Sciatic nerve (tissue), 2 donors: Measurements from ENCODE around the gene AOPEP. TPM values are rescaled to one million over a fixed set of nuclear protein-coding genes. Genes with fewer than 3 reads are reported as not detected.

Source experiments
- ATAC-seq: fragments of 200-7000 bp; cut with Tn5 transposase; one replicate; pipeline ENCODE4 v1.9.1; 2020; ENCODE audit warnings: mild to moderate bottlenecking, moderate library complexity
- DNase-seq: peaks from one replicate; pipeline ENCODE4 v3.0.0-alpha.2; 2020; ENCODE audit warnings: low spot score
- intact Hi-C: fragments of 100-400 bp; cut with DNase I; formaldehyde crosslinking; loops from one replicate; pipeline ENCODE4 v1.14.2; 2022
- total RNA-seq: library from RNA; stranded (reverse); fragmentation: NEBNext Ultra II Directional; extraction: Animal tissue kit (Norgen Biotek cat#: 25700); gene quantifications from one replicate; pipeline ENCODE4 v1.2.1, GENCODE V29; 2021
- donor health status: DM: no; HTN: no; CAD: no.
- donor health status: DM: no; HTN: no; CAD: no.

AOPEP gene
- total RNA-seq, 1 donor from 2014 or later = 158 TPM

DNA sequence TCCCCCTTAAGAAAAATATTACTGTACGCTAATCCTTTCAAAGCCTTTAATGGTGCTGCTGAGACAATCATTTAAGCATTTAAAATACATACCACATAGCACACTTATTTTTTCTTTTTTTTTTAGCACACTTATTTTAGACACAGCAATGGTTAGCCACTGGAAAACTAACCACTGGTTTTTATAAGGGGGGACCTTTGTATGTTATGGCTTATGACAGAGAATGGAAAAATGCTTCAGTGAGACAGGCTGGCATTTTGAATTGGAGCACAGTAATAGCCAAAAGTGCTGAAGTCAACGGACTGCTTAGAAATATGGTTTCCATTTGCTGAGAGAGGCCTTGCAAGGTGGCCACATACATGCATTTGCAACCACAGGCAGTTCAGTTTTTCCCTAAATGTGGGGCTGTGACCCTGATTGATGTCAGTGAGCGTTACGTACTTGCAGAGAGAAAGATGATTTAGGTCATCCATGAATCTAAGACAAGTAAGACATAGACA is 28.5 kb downstream of the AOPEP start:
- intact Hi-C loops = no loop called here
- no peak for ATAC-seq
- no peak for DNase-seq

DNA sequence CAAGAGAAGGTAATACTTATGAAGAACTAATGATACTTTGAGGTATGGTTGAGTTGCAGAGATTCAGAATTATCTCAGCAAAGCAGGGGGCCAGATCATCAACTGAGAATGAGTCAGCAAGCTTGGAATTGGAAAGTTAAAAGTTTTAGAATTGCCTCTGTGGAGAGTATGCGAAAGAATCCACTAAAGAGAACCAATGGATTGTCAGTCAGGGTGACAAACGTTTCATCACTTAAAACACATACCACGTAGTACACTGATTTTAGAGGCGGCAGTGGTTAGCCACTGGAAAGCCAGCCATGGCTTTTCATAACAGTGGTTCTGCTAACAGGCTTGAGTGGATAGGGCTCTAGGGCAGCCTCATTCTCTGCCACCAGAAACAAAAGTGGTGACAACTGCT is 30.7 kb downstream of the AOPEP start:
- intact Hi-C loops = no loop called here
- no peak for DNase-seq
- no peak for ATAC-seq

- intact Hi-C loops = no loop called here
- DNase-seq = no peak
- no peak for ATAC-seq
Measured at GRCh38 chr9:94758031-94758430, 31.5 kb downstream of the AOPEP start.

- no peak for ATAC-seq
Measured at GRCh38 chr9:94758880-94759279, 32.4 kb downstream of the AOPEP start.

GRCh38 chr9:94760010-94760409 is 33.5 kb downstream of the AOPEP start:
- ATAC-seq (no peak), DNase-seq (no peak)
- intact Hi-C loops = no loop called here

More at GRCh38 chr9:94758880-94759279, 32.4 kb downstream of the AOPEP start:
- DNase-seq = no peak
- intact Hi-C loops = no loop called here

GRCh38 chr9:94760660-94761059 is 34.2 kb downstream of the AOPEP start:
- ATAC-seq (no peak), DNase-seq (no peak)
- intact Hi-C loops = no loop called here

DNA sequence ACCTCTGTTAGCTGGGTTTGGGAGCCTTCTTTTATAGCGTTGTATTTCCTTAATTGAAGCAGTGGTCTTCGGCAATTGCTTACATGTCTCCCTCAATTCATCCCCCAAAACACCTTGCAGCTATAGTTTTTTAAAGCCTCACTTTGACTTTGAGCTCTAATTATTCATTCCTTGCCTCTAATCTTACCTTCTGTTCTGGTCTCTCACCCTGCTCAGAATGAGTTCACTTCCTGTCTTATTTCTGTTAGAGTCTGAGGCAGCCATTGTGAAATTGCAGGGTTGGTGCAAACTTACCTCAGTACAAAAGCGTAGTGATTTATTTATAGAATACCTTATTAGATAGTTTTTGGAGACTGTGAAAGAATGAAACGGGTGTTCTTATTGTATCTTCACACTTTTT is 35.0 kb downstream of the AOPEP start:
- intact Hi-C loops = no loop called here
- DNase-seq (no peak), ATAC-seq (no peak)

DNA sequence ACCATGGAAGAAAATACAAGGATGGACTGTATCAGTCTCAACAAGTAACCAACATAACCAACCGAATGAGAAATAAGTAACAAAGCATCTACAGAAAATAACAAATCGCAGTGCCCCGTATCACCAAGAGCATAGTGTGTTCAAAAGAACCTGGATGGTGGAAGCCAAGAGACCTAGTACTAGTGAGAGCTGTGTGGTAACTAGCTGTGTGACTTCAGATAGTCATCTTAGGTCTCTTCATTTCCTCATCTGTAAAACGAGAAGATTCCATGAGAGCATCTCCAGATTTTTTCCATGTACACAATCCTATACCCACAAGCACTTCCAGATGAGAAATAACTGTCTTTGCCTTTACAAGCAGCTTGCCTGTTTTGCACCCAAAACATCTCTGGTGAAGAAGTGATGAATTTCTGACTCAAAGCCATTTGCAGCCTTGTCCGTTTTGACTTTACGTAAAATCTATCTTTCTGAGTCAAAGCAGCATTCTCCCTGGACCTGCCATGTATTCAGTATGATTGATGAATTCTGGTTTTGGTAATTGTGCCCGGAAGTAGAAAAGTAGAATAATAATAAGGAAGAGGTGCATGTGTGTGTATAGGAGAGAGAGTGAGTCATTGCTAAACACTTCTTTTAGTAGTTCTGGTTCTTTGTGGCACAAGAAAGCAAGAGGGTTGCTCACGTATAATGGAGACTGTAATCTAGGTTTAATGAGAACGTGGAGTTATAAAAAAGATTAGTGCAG is 41.0 kb downstream of the AOPEP start:
- intact Hi-C loops = no loop called here
- ATAC-seq (no peak), DNase-seq (no peak)

- intact Hi-C loops = no loop called here
- DNase-seq = no peak
- no peak for ATAC-seq
Measured at GRCh38 chr9:94768766-94769165, 42.3 kb downstream of the AOPEP start.

DNA sequence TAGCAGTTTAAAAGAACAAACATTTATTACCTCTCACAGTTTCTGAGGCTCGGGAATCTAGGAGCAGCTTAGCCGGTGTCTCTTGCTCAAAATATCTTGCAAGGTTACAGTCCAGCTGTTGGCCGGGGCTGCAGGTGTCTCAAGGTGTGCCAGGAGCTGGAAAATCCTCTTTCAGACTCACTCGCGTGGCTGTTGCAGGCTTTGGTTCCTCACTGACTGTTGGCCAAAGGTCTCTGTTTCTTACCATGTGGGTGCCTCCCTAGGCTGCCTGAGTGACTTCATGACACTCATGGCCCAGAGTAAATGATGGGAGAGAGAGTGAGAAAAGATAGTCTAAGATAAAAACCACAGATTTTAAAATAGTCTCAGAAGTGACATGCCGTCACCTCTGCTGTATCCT is 43.8 kb downstream of the AOPEP start:
- ATAC-seq = no peak
- DNase-seq = no peak
- intact Hi-C loops = no loop called here

DNA sequence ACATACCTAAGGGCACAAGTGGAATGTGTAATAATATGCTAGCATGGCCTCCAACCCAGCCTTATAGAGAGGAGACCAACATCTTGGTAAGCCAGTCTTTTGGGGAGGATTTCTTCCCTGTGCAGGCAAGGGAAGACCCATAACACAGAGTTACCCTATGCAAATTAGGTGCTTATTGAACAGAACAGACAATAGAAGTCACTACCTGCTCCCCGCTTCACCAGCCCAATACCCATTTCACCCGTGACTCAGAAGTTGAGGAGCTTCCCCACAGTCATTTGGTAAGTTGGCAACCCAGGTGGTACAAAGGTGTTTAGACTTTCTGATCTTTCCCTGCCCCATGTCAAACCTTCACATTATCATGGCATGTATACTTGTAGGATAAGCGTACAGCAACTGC is 44.6 kb downstream of the AOPEP start:
- intact Hi-C loops = no loop called here
- ATAC-seq (no peak), DNase-seq (no peak)

GRCh38 chr9:94772144-94772543 is 45.6 kb downstream of the AOPEP start:
- ATAC-seq (peak; percentile 45), DNase-seq (no peak)
- intact Hi-C loops = no loop called here

DNA sequence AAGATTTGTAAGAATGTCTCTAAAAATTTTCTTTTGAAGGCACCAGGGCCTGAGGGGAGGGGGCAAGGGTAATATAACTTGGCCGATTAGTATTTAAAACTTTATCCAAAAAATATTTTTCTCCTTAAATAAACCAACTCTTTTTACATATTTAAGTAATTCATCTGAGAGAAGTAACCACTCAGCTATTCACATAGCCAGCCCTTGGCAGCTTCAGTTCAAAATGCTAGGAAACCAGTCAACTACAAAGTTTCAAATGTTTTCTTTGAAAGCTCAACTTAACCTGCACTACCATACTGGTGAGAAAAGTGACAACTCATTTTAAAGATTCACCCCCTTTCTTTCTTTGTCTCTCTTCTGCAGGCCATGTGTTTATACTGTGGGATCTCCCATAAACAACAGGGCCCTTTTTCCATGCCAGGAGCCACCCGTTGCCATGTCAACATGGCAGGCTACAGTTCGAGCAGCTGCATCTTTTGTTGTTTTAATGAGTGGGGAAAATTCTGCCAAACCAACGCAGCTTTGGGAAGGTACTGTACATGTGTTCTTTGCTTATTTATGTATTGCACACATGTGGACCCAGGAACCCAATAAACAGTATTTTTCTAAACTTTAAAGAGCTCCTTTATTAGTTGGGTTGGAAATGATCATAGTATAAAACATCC is 46.3 kb downstream of the AOPEP start:
- intact Hi-C loops = no loop called here

DNA sequence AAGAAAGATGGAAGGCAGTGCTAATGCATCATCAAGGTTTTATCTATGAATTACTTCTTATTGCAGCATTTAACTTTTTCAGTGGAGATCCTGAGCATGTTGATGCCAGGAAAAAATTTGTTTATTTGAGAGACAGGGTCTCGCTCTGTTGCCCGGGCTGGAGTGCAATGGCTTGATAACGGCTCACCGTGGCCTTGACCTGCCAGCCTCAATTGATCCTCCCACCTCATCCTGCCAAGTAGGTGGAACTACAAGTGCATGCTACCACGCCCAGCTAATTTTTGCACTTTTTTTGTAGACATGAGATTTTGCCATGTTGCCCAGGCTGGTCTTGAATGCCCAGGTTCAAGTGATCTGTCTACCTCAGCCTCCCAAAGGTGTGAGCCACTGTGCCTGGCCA is 47.2 kb downstream of the AOPEP start:
- ATAC-seq = no peak
- DNase-seq = no peak
- intact Hi-C loops = no loop called here

More for the DNA sequence above, 46.3 kb downstream of the AOPEP start:
- no peak for DNase-seq
- ATAC-seq = peak; percentile 72

GRCh38 chr9:94778013-94778412 is 51.5 kb downstream of the AOPEP start:
- ATAC-seq (no peak), DNase-seq (no peak)
- intact Hi-C loops = no loop called here

- intact Hi-C loops = no loop called here
- DNase-seq (no peak), ATAC-seq (no peak)
Measured at GRCh38 chr9:94779031-94779430, 52.5 kb downstream of the AOPEP start.

DNA sequence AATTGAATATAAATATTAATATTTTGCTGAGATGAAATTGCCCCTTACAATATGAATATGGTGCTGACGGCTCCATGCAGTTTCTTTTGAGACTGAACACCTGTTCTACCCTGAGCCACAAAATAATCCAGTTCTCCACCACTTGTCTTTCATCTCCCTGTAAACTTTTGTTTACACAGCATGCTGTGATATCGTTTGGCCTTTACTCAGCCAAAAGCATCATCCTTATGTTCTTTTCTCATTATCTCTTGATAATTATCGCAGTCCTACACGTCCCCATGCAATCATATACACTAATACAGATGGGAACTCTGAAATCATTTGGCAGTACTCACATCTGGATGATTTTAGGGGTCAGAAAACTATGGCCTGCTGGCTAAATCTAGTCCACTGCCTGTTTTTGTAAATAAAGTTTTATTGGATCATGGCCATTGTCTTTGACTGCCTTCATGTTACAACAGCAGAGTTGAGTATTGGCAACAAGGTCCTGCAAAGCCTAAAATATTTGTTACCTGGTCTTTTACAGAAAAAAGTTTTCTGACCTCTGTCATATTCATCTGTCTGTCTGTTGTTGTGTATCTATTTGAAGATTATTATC is 53.3 kb downstream of the AOPEP start:
- DNase-seq = no peak
- ATAC-seq = no peak
- intact Hi-C loops = no loop called here

- intact Hi-C loops = no loop called here
- ATAC-seq (no peak), DNase-seq (no peak)
Measured at GRCh38 chr9:94780516-94780950, 54.0 kb downstream of the AOPEP start.

GRCh38 chr9:94782355-94783101 is 56.0 kb downstream of the AOPEP start:
- ATAC-seq = peak; percentile 33
- intact Hi-C loops = no loop called here
- DNase-seq = no peak
